ENCODE results near the gene GLYATL1. TPM values are rescaled to one million over a fixed set of nuclear protein-coding genes. Genes with fewer than 3 reads are reported as not detected.

Gene GLYATL1
- total and polyA plus RNA-seq, 11 donors, result 1.6 TPM; not detected in 10

DNA sequence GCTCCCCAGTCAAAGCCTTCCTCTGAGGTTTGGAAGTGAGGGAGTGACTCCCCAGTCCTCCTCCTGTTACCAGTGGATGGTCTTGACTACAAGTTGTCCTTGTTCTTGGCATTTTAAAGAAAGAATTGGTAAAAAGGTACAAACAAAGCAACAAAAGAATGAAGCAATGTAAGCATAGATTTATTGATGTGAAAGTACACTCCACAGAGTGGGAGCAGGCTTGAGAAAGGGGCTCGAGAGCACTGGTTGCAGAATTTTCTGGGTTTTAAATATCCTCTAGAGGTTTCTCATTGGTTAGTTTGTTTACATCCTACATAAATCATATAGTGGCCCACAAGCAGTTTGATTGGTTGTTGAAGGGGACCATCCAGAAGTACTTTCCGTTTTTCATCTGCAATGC lies 22.7 kb upstream of the GLYATL1 start:
- Histone ChIP-seq H3K27me3 (no peaks in the 10 kb centered on the region), H3K36me3 (no peaks in the 10 kb centered on the region), H3K4me3 (no peak overlapping the region), H3K9me3 (peaks cover 0 to 25% (median 12%) of the 10 kb centered on the region in 12 donors), H3K4me1 (no peaks in the 10 kb centered on the region), H3K27ac (no peak overlapping the region)
- intact Hi-C loops (cut with DNase I), result no loop called here
- 65 to 74% (median 67%) methylated on average over 2 of the region's 2 CpGs for WGBS, 4 donors
- TF ChIP-seq POLR2A (IDR thresholded peaks at IDR 0.05), result no peak
- TF ChIP-seq, protein P1, sequence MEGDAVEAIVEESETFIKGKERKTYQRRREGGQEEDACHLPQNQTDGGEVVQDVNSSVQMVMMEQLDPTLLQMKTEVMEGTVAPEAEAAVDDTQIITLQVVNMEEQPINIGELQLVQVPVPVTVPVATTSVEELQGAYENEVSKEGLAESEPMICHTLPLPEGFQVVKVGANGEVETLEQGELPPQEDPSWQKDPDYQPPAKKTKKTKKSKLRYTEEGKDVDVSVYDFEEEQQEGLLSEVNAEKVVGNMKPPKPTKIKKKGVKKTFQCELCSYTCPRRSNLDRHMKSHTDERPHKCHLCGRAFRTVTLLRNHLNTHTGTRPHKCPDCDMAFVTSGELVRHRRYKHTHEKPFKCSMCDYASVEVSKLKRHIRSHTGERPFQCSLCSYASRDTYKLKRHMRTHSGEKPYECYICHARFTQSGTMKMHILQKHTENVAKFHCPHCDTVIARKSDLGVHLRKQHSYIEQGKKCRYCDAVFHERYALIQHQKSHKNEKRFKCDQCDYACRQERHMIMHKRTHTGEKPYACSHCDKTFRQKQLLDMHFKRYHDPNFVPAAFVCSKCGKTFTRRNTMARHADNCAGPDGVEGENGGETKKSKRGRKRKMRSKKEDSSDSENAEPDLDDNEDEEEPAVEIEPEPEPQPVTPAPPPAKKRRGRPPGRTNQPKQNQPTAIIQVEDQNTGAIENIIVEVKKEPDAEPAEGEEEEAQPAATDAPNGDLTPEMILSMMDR (IDR thresholded peaks at IDR 0.05), result no peak
- DNase-seq, result no peak
- ATAC-seq, result no peak

DNA sequence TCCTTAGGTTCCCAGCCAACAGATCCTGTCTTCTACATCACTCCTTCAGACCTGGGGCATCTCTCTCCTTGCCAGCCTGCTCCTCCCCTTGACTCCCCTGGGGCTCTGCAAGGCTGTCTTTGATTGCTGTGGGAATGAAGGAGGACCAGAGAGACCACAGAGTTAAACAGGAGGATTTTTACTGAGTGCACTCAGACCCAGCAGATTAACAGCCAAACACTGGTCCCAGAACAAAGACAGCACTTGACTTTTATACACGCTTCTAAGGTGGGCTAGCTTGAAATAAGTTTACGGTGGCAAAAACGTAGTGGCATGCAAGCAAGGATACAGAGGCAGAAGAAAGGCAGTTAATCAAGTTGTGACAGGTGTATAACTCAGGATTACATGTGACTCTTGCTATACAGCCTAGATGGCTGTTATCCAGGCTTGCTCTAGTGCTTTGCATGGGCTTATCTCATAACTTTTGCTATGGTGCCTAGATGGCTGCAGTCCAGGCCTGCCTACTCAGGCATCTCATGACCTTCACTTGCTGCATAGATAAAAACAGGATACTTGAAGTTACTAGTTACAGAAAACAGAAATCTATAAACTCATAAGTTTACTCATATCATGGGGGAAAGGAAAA lies 22.0 kb upstream of the GLYATL1 start:
- Histone ChIP-seq H3K27ac (no peak overlapping the region), H3K4me1 (no peaks in the 10 kb centered on the region), H3K27me3 (no peaks in the 10 kb centered on the region), H3K36me3 (no peaks in the 10 kb centered on the region), H3K9me3 (peaks cover 0 to 25% (median 12%) of the 10 kb centered on the region in 12 donors), H3K4me3 (no peak overlapping the region)
- TF ChIP-seq, protein P1 (IDR thresholded peaks at IDR 0.05), result no peak
- no peak for TF ChIP-seq POLR2A (IDR thresholded peaks at IDR 0.05)
- DNase-seq (no peak), ATAC-seq (no peak)
- intact Hi-C loops (cut with DNase I), result no loop called here
- 74 to 82% (median 78%) methylated on average over 3 of the region's 3 CpGs for WGBS, 4 donors

DNA sequence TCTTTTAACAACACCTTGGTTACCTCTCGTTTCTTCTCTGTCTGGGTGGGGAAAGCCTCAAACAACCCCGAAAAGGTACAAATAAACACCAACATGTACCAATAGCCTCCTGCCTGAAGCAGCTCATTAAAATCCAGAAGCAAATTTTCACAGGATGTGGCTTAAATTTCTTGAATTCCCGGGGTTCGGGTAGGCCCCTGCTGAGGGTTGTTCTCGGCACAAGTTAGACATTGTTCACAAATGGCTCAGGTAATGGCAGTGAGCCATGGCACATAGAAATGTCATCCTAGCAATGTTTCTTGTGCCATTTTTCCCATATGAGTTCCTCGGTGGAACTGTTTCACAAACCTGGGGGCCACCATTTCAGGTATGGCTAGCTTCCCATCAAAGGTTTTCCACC lies 19.7 kb upstream of the GLYATL1 start:
- ATAC-seq, result no peak
- 84 to 86% (median 85%) methylated on average over 6 of the region's 6 CpGs for WGBS, 4 donors

DNA sequence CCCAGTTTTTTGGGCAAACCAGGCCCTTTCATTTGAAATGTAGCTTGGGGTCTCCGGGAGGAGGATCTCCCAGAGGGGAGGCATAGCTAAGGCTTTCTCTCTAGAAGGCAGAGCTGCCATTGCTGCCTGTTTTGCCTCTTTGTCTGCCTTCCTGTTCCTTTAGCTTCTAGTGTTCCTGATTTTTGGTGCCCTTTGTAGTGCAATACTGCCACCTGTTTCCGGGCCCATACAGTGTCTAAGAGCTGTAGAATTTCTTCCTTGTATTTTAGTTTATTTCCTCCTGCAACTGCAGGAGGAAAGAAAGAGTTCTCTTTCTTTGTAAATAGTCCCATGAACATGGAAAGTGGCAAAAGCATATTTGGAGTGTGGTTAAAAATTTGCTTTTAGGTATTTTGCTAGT lies 19.3 kb upstream of the GLYATL1 start:
- no peak for TF ChIP-seq POLR2A (IDR thresholded peaks at IDR 0.05)
- TF ChIP-seq, protein P1 (IDR thresholded peaks at IDR 0.05), result no peak
- Histone ChIP-seq H3K4me3 (no peak overlapping the region), H3K9me3 (peaks cover 0 to 25% (median 12%) of the 10 kb centered on the region in 12 donors), H3K4me1 (peaks cover 0 to 5% (median 0%) of the 10 kb centered on the region in 12 donors), H3K27me3 (no peaks in the 10 kb centered on the region), H3K27ac (no peak overlapping the region), H3K36me3 (no peaks in the 10 kb centered on the region)
- no peak for DNase-seq
- intact Hi-C loops (cut with DNase I), result no loop called here
- ATAC-seq, result no peak
- WGBS, 4 donors, result 74 to 85% (median 81%) methylated on average over 2 of the region's 2 CpGs

More for the DNA sequence above, 19.7 kb upstream of the GLYATL1 start:
- intact Hi-C loops (cut with DNase I), result no loop called here
- H3K4me1 ChIP-seq, result peaks cover 0 to 5% (median 0%) of the 10 kb centered on the region in 12 donors
- H3K27me3 ChIP-seq, result no peaks in the 10 kb centered on the region
- H3K4me3 ChIP-seq, result no peak overlapping the region
- no peak overlapping the region for H3K27ac ChIP-seq
- peaks cover 0 to 25% (median 12%) of the 10 kb centered on the region in 12 donors for H3K9me3 ChIP-seq
- DNase-seq, result no peak
- TF ChIP-seq, protein P1 (IDR thresholded peaks at IDR 0.05), result no peak
- TF ChIP-seq POLR2A (IDR thresholded peaks at IDR 0.05), result no peak
- no peaks in the 10 kb centered on the region for H3K36me3 ChIP-seq

Measured in heart left ventricle (tissue), 16 donors.